AG04450 (cell line): ENCODE results near the gene PECR. TPM values are rescaled to one million over a fixed set of nuclear protein-coding genes. Genes with fewer than 3 reads are reported as not detected.

Experiments used
- CTCF ChIA-PET: fragments of 300-600, 350-600 bp; formaldehyde crosslinking; extraction: SDS; loops from one replicate; lab custom pipeline; 2022; ENCODE audit warnings: antibody characterized with exemption, inconsistent platforms; lab: Charles Lee
- POLR2A ChIA-PET: fragments of 350-600 bp; formaldehyde crosslinking; extraction: SDS; loops from one replicate; lab custom pipeline; 2021; ENCODE audit warnings: antibody characterized with exemption, inconsistent platforms; lab: Yijun Ruan, JAX
- DNase-seq: peaks from one replicate; pipeline ENCODE4 v3.0.0-alpha.2; 2011; ENCODE audit warnings: low read depth, low spot score
- H3K27ac ChIP-seq: one replicate; pipeline ENCODE4 v1.5.1; 2012; ENCODE audit warnings: low read depth, low read length, control low read depth
- H3K27me3 ChIP-seq: one replicate; pipeline ENCODE4 v1.6.0; 2012; ENCODE audit warnings: low read length; ENCODE audit not compliant: control insufficient read depth, insufficient read depth
- H3K4me3 ChIP-seq: 2 replicates; pipeline ENCODE4 v1.5.1; 2011; ENCODE audit warnings: mild to moderate bottlenecking, low read depth, low read length, control low read depth
- H3K9me3 ChIP-seq: 2 replicates; pipeline ENCODE4 v1.5.1; 2012; ENCODE audit warnings: low read length; ENCODE audit not compliant: control insufficient read depth, insufficient read depth
- polyA plus RNA-seq: library from polyadenylated mRNA; depleted of rRNA; stranded (reverse); fragments of >200 nt; gene quantifications from 2 replicates; pipeline ENCODE4 v1.2.3, GENCODE V29; 2011
- TF ChIP-seq, protein P1 (sequence below): IDR thresholded peaks from 2 replicates; pipeline ENCODE4 v1.5.1; 2011; ENCODE audit warnings: low read depth, low read length, control low read depth, inconsistent platforms

The PECR gene
- polyA plus RNA-seq, 1 experiment: 16.7 TPM

DNA sequence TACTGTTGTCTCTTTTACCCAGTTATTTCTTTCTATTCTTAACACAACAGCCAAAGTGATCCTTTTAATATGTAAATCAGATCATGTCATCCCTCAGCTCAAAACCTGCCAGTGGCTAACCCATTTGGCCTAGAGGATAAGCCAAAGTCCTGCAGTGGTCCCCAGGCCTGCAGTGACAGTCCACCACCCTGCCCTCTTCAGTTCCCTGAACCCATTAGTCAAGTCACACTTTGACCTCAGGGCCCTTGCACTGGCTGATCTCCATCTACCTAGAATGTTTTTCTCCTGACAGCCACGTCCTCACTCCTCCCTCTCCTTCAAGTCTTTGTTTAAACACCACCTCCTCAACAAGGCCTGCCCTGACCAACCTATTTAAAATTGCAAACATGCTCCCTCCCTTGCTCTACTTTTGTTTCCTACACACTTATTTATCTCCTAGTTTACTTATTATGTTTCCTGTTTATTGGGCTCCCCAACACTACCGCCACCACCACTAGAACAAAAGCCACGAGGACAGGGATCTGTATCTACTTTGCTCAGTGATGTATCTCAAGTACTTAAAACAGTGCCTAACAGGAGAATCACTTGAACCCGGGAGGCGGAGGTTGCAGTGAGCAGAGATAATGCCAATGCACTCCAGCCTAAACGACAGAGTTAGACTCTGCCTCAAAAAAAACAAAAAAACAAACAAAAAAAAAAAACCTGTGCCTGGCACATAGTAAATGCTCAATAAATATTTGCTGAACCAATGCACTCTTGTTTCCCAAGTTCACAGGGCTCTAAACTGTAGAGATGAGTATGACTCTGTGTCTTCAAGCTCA is 77.5 kb downstream of the PECR start:
- no peak overlapping the region for H3K4me3 ChIP-seq
- TF ChIP-seq, protein P1, sequence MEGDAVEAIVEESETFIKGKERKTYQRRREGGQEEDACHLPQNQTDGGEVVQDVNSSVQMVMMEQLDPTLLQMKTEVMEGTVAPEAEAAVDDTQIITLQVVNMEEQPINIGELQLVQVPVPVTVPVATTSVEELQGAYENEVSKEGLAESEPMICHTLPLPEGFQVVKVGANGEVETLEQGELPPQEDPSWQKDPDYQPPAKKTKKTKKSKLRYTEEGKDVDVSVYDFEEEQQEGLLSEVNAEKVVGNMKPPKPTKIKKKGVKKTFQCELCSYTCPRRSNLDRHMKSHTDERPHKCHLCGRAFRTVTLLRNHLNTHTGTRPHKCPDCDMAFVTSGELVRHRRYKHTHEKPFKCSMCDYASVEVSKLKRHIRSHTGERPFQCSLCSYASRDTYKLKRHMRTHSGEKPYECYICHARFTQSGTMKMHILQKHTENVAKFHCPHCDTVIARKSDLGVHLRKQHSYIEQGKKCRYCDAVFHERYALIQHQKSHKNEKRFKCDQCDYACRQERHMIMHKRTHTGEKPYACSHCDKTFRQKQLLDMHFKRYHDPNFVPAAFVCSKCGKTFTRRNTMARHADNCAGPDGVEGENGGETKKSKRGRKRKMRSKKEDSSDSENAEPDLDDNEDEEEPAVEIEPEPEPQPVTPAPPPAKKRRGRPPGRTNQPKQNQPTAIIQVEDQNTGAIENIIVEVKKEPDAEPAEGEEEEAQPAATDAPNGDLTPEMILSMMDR: no peak
- CTCF ChIA-PET: no interaction called here
- POLR2A ChIA-PET: no interaction called here
- H3K27ac ChIP-seq: no peak overlapping the region
- no peaks in the 10 kb centered on the region for H3K27me3 ChIP-seq
- no peaks in the 10 kb centered on the region for H3K9me3 ChIP-seq
- DNase-seq: no peak

DNA sequence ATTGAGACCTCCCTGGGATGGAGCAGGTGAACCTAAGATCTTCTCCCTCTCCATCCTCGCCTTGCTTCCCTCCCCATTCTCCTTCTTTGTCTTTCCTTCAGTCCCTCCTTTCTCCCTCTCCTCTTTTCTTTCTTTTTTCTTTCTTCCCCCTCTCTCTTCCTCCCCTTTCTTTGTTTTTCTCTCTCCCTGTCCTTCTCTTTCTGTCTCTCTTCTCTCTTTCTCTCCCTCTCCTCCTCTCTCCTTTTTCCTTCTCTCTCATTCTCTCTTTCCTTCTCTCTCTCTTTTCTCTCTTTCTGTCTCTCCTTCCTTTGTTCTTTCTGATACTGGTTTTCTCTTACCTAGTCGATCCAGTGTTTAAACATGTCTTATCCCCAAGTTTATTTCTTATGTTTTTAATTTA is 78.9 kb downstream of the PECR start:
- H3K27ac ChIP-seq: no peak overlapping the region
- ChIA-PET POLR2A (no interaction called here), CTCF (interaction anchor here (1.8 to 2.5 kb wide), 2 partner anchors 9 to 20 kb away, joined by 6 to 10 read pairs; no protein-coding TSS in a partner anchor)
- H3K4me3 ChIP-seq: no peak overlapping the region
- no peak for DNase-seq
- TF ChIP-seq, protein P1: no peak
- H3K27me3 ChIP-seq: no peaks in the 10 kb centered on the region
- no peaks in the 10 kb centered on the region for H3K9me3 ChIP-seq

DNA sequence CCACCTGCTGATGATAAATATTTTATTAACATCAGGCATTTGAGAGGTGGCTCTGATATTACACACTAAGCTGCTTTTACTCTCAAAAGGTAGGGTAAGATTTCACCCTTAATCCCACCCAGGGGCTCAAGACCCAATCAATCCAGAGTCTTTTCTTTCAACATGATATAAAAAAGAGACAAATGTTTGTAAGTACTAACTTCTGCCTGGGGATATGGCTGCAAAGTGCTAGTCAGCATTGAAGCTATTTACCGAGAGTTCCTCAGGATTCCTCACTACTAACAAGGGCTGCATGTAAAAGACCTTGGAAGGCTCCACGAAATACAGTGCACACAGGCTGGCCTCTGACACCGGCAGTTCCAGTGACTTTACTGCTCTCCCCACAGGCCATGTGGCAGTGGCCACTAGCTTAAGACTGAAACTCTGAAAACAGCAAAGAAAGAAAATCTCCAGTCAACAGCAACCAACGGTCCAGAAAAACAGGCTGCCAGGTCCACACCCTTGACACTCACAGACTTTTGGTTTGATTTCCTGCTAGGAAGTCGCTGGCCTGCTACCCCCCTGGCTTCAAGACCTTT is 79.4 kb downstream of the PECR start:
- DNase-seq: no peak
- CTCF ChIA-PET: interaction anchor here (1.8 to 2.5 kb wide), 2 partner anchors 9 to 21 kb away, joined by 6 to 10 read pairs; no protein-coding TSS in a partner anchor
- POLR2A ChIA-PET: no interaction called here
- TF ChIP-seq, protein P1: no peak
- H3K9me3 ChIP-seq: no peaks in the 10 kb centered on the region
- no peak overlapping the region for H3K27ac ChIP-seq
- no peak overlapping the region for H3K4me3 ChIP-seq
- H3K27me3 ChIP-seq: no peaks in the 10 kb centered on the region

DNA sequence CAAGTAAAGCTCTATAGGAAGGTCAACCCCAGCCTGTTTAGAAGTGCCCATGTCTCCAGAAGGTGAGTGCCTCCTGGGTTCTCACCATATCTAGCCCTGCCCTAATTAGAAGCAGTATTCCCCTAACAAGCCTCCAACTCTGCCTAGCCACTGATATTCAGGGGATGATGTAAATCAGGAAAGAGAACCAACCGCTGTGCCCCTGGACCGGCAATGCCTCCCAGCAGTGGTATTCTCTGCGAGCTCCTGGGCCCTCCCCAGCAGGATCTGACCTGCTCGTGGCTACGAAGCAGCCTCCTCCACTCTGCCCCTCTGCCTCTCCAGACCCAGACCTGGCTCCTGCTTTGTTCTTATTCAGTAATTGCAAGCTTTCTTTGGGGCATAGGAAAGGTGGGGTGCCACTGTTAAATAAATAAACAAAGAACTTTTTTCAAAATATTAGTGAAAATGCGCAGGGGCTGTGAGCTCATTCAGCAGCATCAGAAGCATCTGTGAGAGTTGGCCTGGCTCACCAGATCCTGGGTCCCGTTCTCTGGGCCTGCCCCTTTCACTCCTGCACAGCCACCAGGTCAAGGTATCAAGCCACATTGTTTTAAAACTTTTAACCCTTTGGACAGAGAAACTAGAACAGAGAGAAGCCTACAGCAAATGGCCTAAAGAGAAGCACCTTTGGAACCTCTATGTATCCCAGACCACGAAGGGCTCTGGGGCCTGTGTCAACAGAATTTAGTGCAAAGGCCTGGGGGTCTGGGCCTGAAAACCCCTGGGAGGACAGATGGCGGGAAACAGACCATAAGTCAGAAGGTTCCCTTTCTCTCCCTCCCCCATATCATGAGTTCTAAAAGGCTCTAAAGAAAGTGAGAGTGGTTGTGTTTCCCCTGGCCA is 80.2 kb downstream of the PECR start:
- Histone ChIP-seq H3K27me3 (no peaks in the 10 kb centered on the region), H3K27ac (no peak overlapping the region), H3K9me3 (no peaks in the 10 kb centered on the region), H3K4me3 (no peak overlapping the region)
- DNase-seq: no peak
- ChIA-PET CTCF (interaction anchor here (0.7 to 2.5 kb wide), 3 partner anchors 10 to 22 kb away, joined by 3 to 10 read pairs (median 6); no protein-coding TSS in a partner anchor), POLR2A (no interaction called here)
- TF ChIP-seq, protein P1: no peak
